Astrocyte of the spinal cord (primary cell): ENCODE data around the gene MPV17L2.
A peak's percentile ranks its signal among the peaks of the same experiment; 100 is the strongest.

Experiments
- DNase-seq: peaks from one replicate; pipeline ENCODE4 v3.0.0; 2011; ENCODE audit warnings: low read depth, low spot score
- H3K4me3 ChIP-seq: 2 replicates; pipeline ENCODE4 v1.5.1; 2011; ENCODE audit warnings: low read depth, mild to moderate bottlenecking, low read length, moderate library complexity
- CTCF ChIP-seq: IDR thresholded peaks from 2 replicates; pipeline ENCODE4 v1.5.1; 2012; ENCODE audit warnings: low read depth, mild to moderate bottlenecking, low read length, inconsistent platforms
- in situ Hi-C: cut with HindIII; loops from 2 replicates; pipeline ENCODE4 v1.10.0; 2017; ENCODE audit warnings: low sequenced_read_pairs

The MPV17L2 gene

GRCh38 chr19:18192673-18193387, at the start of gene MPV17L2:
Gene MPV17L2 (plus strand): TSS chr19:18193218. CDS start chr19:18193282, 64 bp downstream.
- no peak for TF ChIP-seq CTCF
- peak within 1 kb of the TSS; percentile 81 for H3K4me3 ChIP-seq
- DNase-seq = peak; percentile 100
- in situ Hi-C loops = no loop called here

- DNase-seq = no peak
- no peak overlapping the region for H3K4me3 ChIP-seq
- in situ Hi-C loops = no loop called here
- TF ChIP-seq CTCF = no peak
These were observed 49.1 kb upstream of the MPV17L2 start for GRCh38 chr19:18143902-18144301.

DNA sequence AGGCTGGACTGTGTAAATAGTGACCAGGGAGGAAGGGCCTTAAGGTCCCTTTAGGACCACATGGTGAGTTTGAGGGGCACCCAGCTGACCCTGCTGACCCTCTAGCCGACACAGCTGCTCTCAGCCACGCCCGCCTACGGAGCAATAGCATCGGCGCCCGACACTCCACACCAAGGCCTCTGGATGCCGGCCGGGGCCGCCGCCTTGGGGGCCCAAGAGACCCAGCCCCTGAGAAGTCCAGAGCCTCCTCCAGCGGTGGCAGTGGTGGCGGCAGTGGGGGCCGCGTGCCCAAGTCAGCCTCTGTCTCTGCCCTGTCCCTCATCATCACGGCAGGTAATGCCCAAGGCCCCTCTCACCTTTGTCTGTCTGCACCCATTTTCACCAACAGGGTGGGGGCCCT, 48.7 kb upstream of the MPV17L2 start:
- DNase-seq = no peak
- no peak for TF ChIP-seq CTCF
- no peak overlapping the region for H3K4me3 ChIP-seq
- in situ Hi-C loops = no loop called here

GRCh38 chr19:18144906-18145305, 48.1 kb upstream of the MPV17L2 start:
- DNase-seq = no peak
- no peak overlapping the region for H3K4me3 ChIP-seq
- in situ Hi-C loops = no loop called here
- no peak for TF ChIP-seq CTCF

GRCh38 chr19:18145391-18145999, 47.5 kb upstream of the MPV17L2 start:
- no peak for TF ChIP-seq CTCF
- DNase-seq = no peak
- in situ Hi-C loops = no loop called here
- no peak overlapping the region for H3K4me3 ChIP-seq

DNA sequence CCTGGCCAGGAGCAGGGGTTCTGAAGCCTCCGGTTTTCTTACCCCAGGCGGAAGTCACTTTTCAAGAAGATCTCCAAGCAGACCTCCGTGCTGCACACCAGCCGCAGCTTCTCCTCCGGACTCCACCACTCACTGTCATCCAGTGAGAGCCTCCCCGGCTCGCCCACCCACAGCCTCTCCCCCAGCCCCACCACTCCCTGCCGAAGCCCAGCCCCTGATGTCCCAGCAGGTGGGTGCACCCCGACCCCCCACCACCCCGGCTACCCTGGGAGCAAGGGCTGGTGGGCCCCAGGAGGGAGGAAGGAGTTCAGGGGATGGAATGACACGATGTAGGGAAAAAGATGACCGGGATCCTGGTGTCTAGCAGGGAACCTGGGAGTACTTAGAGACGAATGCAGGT, 45.6 kb upstream of the MPV17L2 start:
- TF ChIP-seq CTCF = no peak
- DNase-seq = no peak
- no peak overlapping the region for H3K4me3 ChIP-seq
- in situ Hi-C loops = no loop called here
